ENCODE measurements around the gene WNT7B. TPM values are rescaled to one million over a fixed set of nuclear protein-coding genes. Genes with fewer than 3 reads are reported as not detected.

The WNT7B gene
- total RNA-seq, 4 donors from 2014 or later: not detected

- no peak for TF ChIP-seq CTCF (IDR thresholded peaks at IDR 0.05; ENCODE audit: low read depth)
These were observed 64.1 kb downstream of the WNT7B start for GRCh38 chr22:45912910-45913309.

GRCh38 chr22:45911601-45912271 lies 65.2 kb downstream of the WNT7B start:
- no peak for TF ChIP-seq CTCF (IDR thresholded peaks at IDR 0.05; ENCODE audit: low read depth)

- TF ChIP-seq CTCF (IDR thresholded peaks at IDR 0.05; ENCODE audit: low read depth): no peak
These were observed 66.0 kb downstream of the WNT7B start for GRCh38 chr22:45910928-45911467.

GRCh38 chr22:45908961-45909360 lies 68.0 kb downstream of the WNT7B start:
- TF ChIP-seq CTCF (IDR thresholded peaks at IDR 0.05; ENCODE audit: low read depth): no peak

GRCh38 chr22:45907996-45908395 lies 69.0 kb downstream of the WNT7B start:
- TF ChIP-seq CTCF (IDR thresholded peaks at IDR 0.05; ENCODE audit: low read depth): no peak

- TF ChIP-seq CTCF (IDR thresholded peaks at IDR 0.05; ENCODE audit: low read depth): no peak
These were observed 69.6 kb downstream of the WNT7B start for GRCh38 chr22:45907378-45907777.

GRCh38 chr22:45906946-45907345 lies 70.0 kb downstream of the WNT7B start:
- no peak for TF ChIP-seq CTCF (IDR thresholded peaks at IDR 0.05; ENCODE audit: low read depth)

Measured in subcutaneous adipose tissue (tissue), 4 donors.